IMR-90 (cell line): ENCODE results near the gene PRICKLE2. TPM values are rescaled to one million over a fixed set of nuclear protein-coding genes. Genes with fewer than 3 reads are reported as not detected.

Source experiments
- ATAC-seq: fragments of 200-7000 bp; cut with Tn5 transposase; 2 replicates; pipeline ENCODE4 v1.9.1; 2020; ENCODE audit warnings: low read depth, mild to moderate bottlenecking, moderate library complexity
- BruUV-seq: library from RNA; stranded (reverse); fragments of 400-500 nt; replicated peaks from 2 replicates; lab custom pipeline; 2021; lab: Mats Ljungman, UMichigan
- CTCF ChIA-PET: fragments of 300-600 bp; formaldehyde crosslinking; extraction: SDS; loops from one replicate; lab custom pipeline; 2021; ENCODE audit warnings: antibody characterized with exemption; lab: Yijun Ruan, JAX
- POLR2A ChIA-PET: fragments of 300-600 bp; sonication (Branson Sonifier 250); formaldehyde crosslinking; loops from one replicate; lab custom pipeline; 2022; ENCODE audit warnings: antibody characterized with exemption; ENCODE audit not compliant: unreplicated experiment; lab: Charles Lee
- DNase-seq: peaks from one replicate; pipeline ENCODE4 v3.0.0; 2013
- H2AFZ ChIP-seq: replicated peaks from 2 replicates; pipeline ENCODE3; 2013; ENCODE audit warnings: low read length, mild to moderate bottlenecking; ENCODE audit not compliant: poor library complexity
- H2AK5ac ChIP-seq: 2 replicates; pipeline ENCODE4 v1.6.1; 2013; ENCODE audit warnings: low read depth, low read length, inconsistent platforms
- H2AK9ac ChIP-seq: replicated peaks from 2 replicates; pipeline ENCODE3; 2013; ENCODE audit warnings: mild to moderate bottlenecking, low read depth, low read length, moderate library complexity; ENCODE audit not compliant: poor library complexity
- H2BK120ac ChIP-seq: 2 replicates; pipeline ENCODE4 v1.6.1; 2013; ENCODE audit warnings: low read depth, low read length, inconsistent platforms
- H2BK15ac ChIP-seq: 3 replicates; pipeline ENCODE4 v1.6.1; 2013; ENCODE audit warnings: low read depth, low read length, inconsistent platforms
- H2BK20ac ChIP-seq: 2 replicates; pipeline ENCODE4 v1.6.1; 2013; ENCODE audit warnings: low read depth, mild to moderate bottlenecking, inconsistent platforms, low read length, moderate library complexity
- H2BK5ac ChIP-seq: 2 replicates; pipeline ENCODE4 v1.6.1; 2013; ENCODE audit warnings: mild to moderate bottlenecking, low read depth, low read length, inconsistent platforms; ENCODE audit not compliant: poor library complexity, severe bottlenecking
- H3K14ac ChIP-seq: replicated peaks from 2 replicates; pipeline ENCODE4 v1.6.1; 2013; ENCODE audit warnings: low read depth, low read length, inconsistent platforms
- H3K18ac ChIP-seq: 2 replicates; pipeline ENCODE4 v1.6.1; 2013; ENCODE audit warnings: low read depth, low read length, control low read depth
- H3K23ac ChIP-seq: 2 replicates; pipeline ENCODE4 v1.6.1; 2013; ENCODE audit warnings: low read depth, low read length, inconsistent platforms
- H3K27ac ChIP-seq: 2 replicates; pipeline ENCODE4 v1.5.1; 2013; ENCODE audit warnings: mild to moderate bottlenecking, control low read depth, low read length; ENCODE audit not compliant: insufficient read depth
- H3K27me3 ChIP-seq: 2 replicates; pipeline ENCODE4 v1.6.1; 2013; ENCODE audit warnings: low read length; ENCODE audit not compliant: control insufficient read depth, insufficient read depth
- H3K36me3 ChIP-seq: 2 replicates; pipeline ENCODE4 v1.6.1; 2013; ENCODE audit warnings: low read length, mixed read lengths; ENCODE audit not compliant: control insufficient read depth, insufficient read depth
- H3K4ac ChIP-seq: 2 replicates; pipeline ENCODE4 v1.6.1; 2013; ENCODE audit warnings: low read depth, low read length, inconsistent platforms
- H3K4me1 ChIP-seq: 2 replicates; pipeline ENCODE4 v1.6.1; 2013; ENCODE audit warnings: low read length, mixed read lengths; ENCODE audit not compliant: control insufficient read depth, insufficient read depth
- H3K4me2 ChIP-seq: 2 replicates; pipeline ENCODE4 v1.6.1; 2013; ENCODE audit warnings: low read depth, mild to moderate bottlenecking, control low read depth, low read length, moderate library complexity
- H3K4me3 ChIP-seq: 2 replicates; pipeline ENCODE4 v1.5.1; 2013; ENCODE audit warnings: low read depth, mild to moderate bottlenecking, control low read depth, low read length, moderate library complexity; ENCODE audit not compliant: insufficient read depth
- H3K56ac ChIP-seq: 2 replicates; pipeline ENCODE4 v1.6.1; 2013; ENCODE audit warnings: low read length, inconsistent platforms; ENCODE audit not compliant: insufficient read depth; ENCODE audit errors: extremely low read depth
- H3K79me1 ChIP-seq, 2 experiments: 2 replicates each; pipeline ENCODE4 v1.6.1; 2013; ENCODE audit warnings: low read length in 2 of 2, inconsistent platforms in 1 of 2, low read depth in 1 of 2
- H3K9ac ChIP-seq: 2 replicates; pipeline ENCODE4 v1.6.1; 2013; ENCODE audit warnings: low read depth, low read length, control low read depth
- H3K9me1 ChIP-seq: 2 replicates; pipeline ENCODE4 v1.6.1; 2013; ENCODE audit warnings: low read length, inconsistent platforms; ENCODE audit not compliant: insufficient read depth
- H3K9me3 ChIP-seq: 2 replicates; pipeline ENCODE4 v1.6.1; 2013; ENCODE audit warnings: low read length; ENCODE audit not compliant: control insufficient read depth, insufficient read depth
- H4K20me1 ChIP-seq: 2 replicates; pipeline ENCODE4 v1.6.1; 2013; ENCODE audit warnings: low read length, inconsistent platforms; ENCODE audit not compliant: insufficient read depth
- H4K5ac ChIP-seq: 2 replicates; pipeline ENCODE4 v1.6.1; 2013; ENCODE audit warnings: mild to moderate bottlenecking, low read depth, low read length, control low read depth
- H4K8ac ChIP-seq, 2 experiments: 2 replicates each; pipeline ENCODE4 v1.6.1; 2013; ENCODE audit warnings: low read depth in 2 of 2, low read length in 2 of 2, control low read depth in 1 of 2, inconsistent platforms in 1 of 2
- H4K91ac ChIP-seq: 2 replicates; pipeline ENCODE4 v1.6.1; 2013; ENCODE audit warnings: low read depth, low read length, inconsistent platforms; ENCODE audit not compliant: insufficient read depth
- CEBPB ChIP-seq: IDR thresholded peaks from 2 replicates; pipeline ENCODE4 v1.6.1; 2012; ENCODE audit warnings: low read depth, low read length, improper control_type of control experiment
- POLR2A ChIP-seq: IDR thresholded peaks from 2 replicates; pipeline ENCODE4 v1.6.1; 2012; ENCODE audit warnings: mild to moderate bottlenecking, low read depth, low read length
- WGBS, 2 experiments: methylation state at CpG; one replicate each; pipeline versions ENCODE4 v1.1.5 to v1.1.7; 2013; ENCODE audit warnings: missing lambda C conversion rate in 2 of 2; ENCODE audit not compliant: insufficient read length in 1 of 2; ENCODE audit errors: extremely low coverage in 2 of 2; 5-methylcytosine and 5-hydroxymethylcytosine counted together
- dilution Hi-C: fragments of 300-500 bp; cut with HindIII; formaldehyde crosslinking; loops from one replicate; pipeline ENCODE4 v1.14.3; 2018; ENCODE audit warnings: low sequenced_read_pairs; ENCODE audit not compliant: unreplicated experiment
- in situ Hi-C: fragments of 300-500 bp; cut with MboI; formaldehyde crosslinking; loops from 3 replicates; pipeline ENCODE4 v1.14.3; 2019; ENCODE audit warnings: low sequenced_read_pairs, inconsistent platforms, mixed read lengths
- intact Hi-C: fragments of 100-400 bp; cut with micrococcal nuclease; formaldehyde crosslinking; loops from 2 replicates; pipeline ENCODE4 v1.10.0; 2022
- polyA plus RNA-seq, 3 experiments: library from polyadenylated mRNA; depleted of rRNA; stranded (reverse); fragments of >200 nt; gene quantifications; 2 replicates each; pipeline ENCODE4 v1.2.3, GENCODE V29; 2012; ENCODE audit warnings: low replicate concordance in 1 of 3
- total RNA-seq: library from RNA; depleted of rRNA; stranded (reverse); fragments of >200 nt; gene quantifications from 2 replicates; pipeline ENCODE4 v1.2.3, GENCODE V29; 2012

Gene PRICKLE2
- total and polyA plus RNA-seq, 2 of the 4 experiments (the other 2 are of a cell fraction) = 4.1 to 14.2 TPM

- DNase-seq = no peak
- no peak overlapping the region for H4K5ac ChIP-seq
These were observed 129.5 kb downstream of the PRICKLE2 start for GRCh38 chr3:64095802-64096201.

More at GRCh38 chr3:64095802-64096201, 129.5 kb downstream of the PRICKLE2 start:
- Histone ChIP-seq H4K91ac (no peak overlapping the region), H3K27ac (no peak overlapping the region), H3K23ac (no peak overlapping the region), H3K14ac (no peak overlapping the region), H3K27me3 (no peaks in the 10 kb centered on the region), H3K4me3 (no peak overlapping the region), H2AK9ac (no peak overlapping the region), H2AFZ (no peak overlapping the region), H3K9ac (no peak overlapping the region), H3K36me3 (peaks cover 33% of the 10 kb centered on the region), H2BK15ac (no peak overlapping the region), H3K9me3 (no peaks in the 10 kb centered on the region), H3K4me2 (no peak overlapping the region), H4K20me1 (no peaks in the 10 kb centered on the region), H3K9me1 (no peaks in the 10 kb centered on the region; the same call in 1 of the 2 replicates), H2BK20ac (no peak overlapping the region), H3K79me1 (peaks cover 8 to 21% of the 10 kb centered on the region in 2 experiments; a peak in 2 of 4 replicates), H3K18ac (no peak overlapping the region), H3K4ac (no peak overlapping the region), H3K56ac (no peak overlapping the region), H4K8ac (no peak overlapping the region), H2BK120ac (no peak overlapping the region), H2BK5ac (no peak overlapping the region), H3K4me1 (no peaks in the 10 kb centered on the region), H2AK5ac (no peak overlapping the region)
- BruUV-seq = no TSS peak
- WGBS, 2 experiments = no CpG with 5 or more reads among the region's 3 CpGs
- intact Hi-C loops = no loop called here
- TF ChIP-seq CEBPB (no peak), POLR2A (no peak)
- ChIA-PET POLR2A (no interaction called here), CTCF (no interaction called here)
- ATAC-seq = no peak
- in situ Hi-C loops = no loop called here
- dilution Hi-C loops = no loop called here
